Transverse colon (tissue), 4 donors: ENCODE data around the gene NCOA1. TPM values are rescaled to one million over a fixed set of nuclear protein-coding genes. Genes with fewer than 3 reads are reported as not detected.

Experiments
- DNase-seq: peaks from one replicate; pipeline ENCODE4 v3.0.0-alpha.2; 2019
- H3K27ac ChIP-seq, 4 donors: fragments of 200-600 bp; sonication (generic); 2 replicates each; pipeline ENCODE4 v1.5.1; 2016 to 2018; ENCODE audit warnings: inconsistent platforms in 4 of 4
- H3K27me3 ChIP-seq: fragments of 200-600 bp; sonication (generic); 2 replicates; pipeline ENCODE4 v1.5.1; 2017; ENCODE audit warnings: inconsistent platforms
- H3K36me3 ChIP-seq, 4 donors: fragments of 200-600 bp; sonication (generic); 2 replicates each; pipeline ENCODE4 v1.5.1; 2017 to 2019; ENCODE audit warnings: inconsistent platforms in 4 of 4
- H3K4me1 ChIP-seq, 4 donors: fragments of 200-600 bp; sonication (generic); 2 replicates each; pipeline ENCODE4 v1.5.1; 2017 to 2020; ENCODE audit warnings: inconsistent platforms in 4 of 4
- H3K4me3 ChIP-seq, 4 donors: fragments of 200-600 bp; sonication (generic); 1 replicate in 1 of 4; 2 replicates in 3 of 4; pipeline versions ENCODE4 v1.5.1 to v1.6.1; 2017 to 2019; ENCODE audit warnings: inconsistent platforms in 4 of 4
- H3K9me3 ChIP-seq, 2 donors: fragments of 200-600 bp; sonication (generic); 2 replicates each; pipeline ENCODE4 v1.5.1; 2017 to 2019; ENCODE audit warnings: inconsistent platforms in 2 of 2
- CTCF ChIP-seq, 5 experiments: fragments of 200-600 bp in 3 of 5; fragments of 450-650 bp in 2 of 5; sonication (generic) in 3 of 5; IDR thresholded peaks; 1 replicate in 2 of 5; 2 replicates in 3 of 5; pipeline ENCODE4 v1.5.1; 2016 to 2017; ENCODE audit warnings: antibody characterized with exemption in 5 of 5, inconsistent platforms in 3 of 5, mild to moderate bottlenecking in 2 of 5, moderate library complexity in 1 of 5
- EP300 ChIP-seq: sonication (generic); formaldehyde crosslinking; IDR thresholded peaks from one replicate; pipeline ENCODE4 v1.6.1; 2017; ENCODE audit warnings: antibody characterized with exemption, low read depth
- POLR2A ChIP-seq: fragments of 450-650 bp; IDR thresholded peaks from one replicate; pipeline ENCODE4 v1.6.1; 2016; ENCODE audit warnings: antibody characterized with exemption, mild to moderate bottlenecking, moderate library complexity
- POLR2AphosphoS5 ChIP-seq, 3 donors: sonication (generic); formaldehyde crosslinking; IDR thresholded peaks; one replicate each; pipeline ENCODE4 v1.6.1; 2016; ENCODE audit warnings: antibody characterized with exemption in 3 of 3
- WGBS, 2 donors: methylation state at CpG; one replicate each; pipeline ENCODE4 v1.1.5; 2018; ENCODE audit warnings: low coverage in 1 of 2; 5-methylcytosine and 5-hydroxymethylcytosine counted together
- in situ Hi-C, 4 donors: fragments of 200-750 bp; cut with MboI; loops; one replicate each; pipeline versions ENCODE4 v1.15.0 to v1.15.1; 2017; ENCODE audit warnings: low sequenced_read_pairs in 3 of 4, low pct_ligation_motif_present in 1 of 4, low pct_unique_long_range_greater_than_20kb in 1 of 4
- intact Hi-C: fragments of 100-400 bp; cut with DNase I; formaldehyde crosslinking; loops from one replicate; pipeline ENCODE4 v1.15.1; 2023; ENCODE audit warnings: low total_unique reads
- total RNA-seq, 4 donors: library from RNA; depleted of rRNA; stranded (reverse); fragments of >200 nt; gene quantifications; one replicate each; pipeline ENCODE4 v1.1.0, GENCODE V29; 2016

NCOA1 gene
- total RNA-seq, 4 donors from 2014 or later, result 32.9 to 56.5 (median 47.9) TPM

- Histone ChIP-seq H3K9me3 (peaks cover 0 to 9% of the 10 kb centered on the region in 2 donors), H3K27ac (no peak overlapping the region), H3K4me3 (no peak overlapping the region), H3K36me3 (no peaks in the 10 kb centered on the region), H3K4me1 (peaks cover 0 to 33% (median 12%) of the 10 kb centered on the region in 4 donors), H3K27me3 (no peaks in the 10 kb centered on the region)
- WGBS, 2 donors, result 64 to 92% methylated on average over 1 of the region's 1 CpG
- in situ Hi-C loops, result no loop called here
- TF ChIP-seq CTCF (IDR thresholded peaks at IDR 0.05), result no peak
- no peak for TF ChIP-seq POLR2AphosphoS5 (IDR thresholded peaks at IDR 0.05)
- DNase-seq, result no peak
- intact Hi-C loops, result no loop called here
These were observed 29.1 kb downstream of the NCOA1 start for GRCh38 chr2:24520175-24520574.

- no peak for DNase-seq
- no peaks in the 10 kb centered on the region for H3K27me3 ChIP-seq
- WGBS, 2 donors, result 83 to 100% methylated on average over 1 of the region's 1 CpG
- H3K4me1 ChIP-seq, result peaks cover 0 to 26% (median 12%) of the 10 kb centered on the region in 4 donors
- intact Hi-C loops (no loop called here), in situ Hi-C loops (no loop called here)
- no peak overlapping the region for H3K4me3 ChIP-seq
- no peak overlapping the region for H3K27ac ChIP-seq
- peaks cover 0 to 9% of the 10 kb centered on the region in 2 donors for H3K9me3 ChIP-seq
- no peaks in the 10 kb centered on the region for H3K36me3 ChIP-seq
- TF ChIP-seq CTCF (IDR thresholded peaks at IDR 0.05) (no peak), EP300 (no peak), POLR2AphosphoS5 (IDR thresholded peaks at IDR 0.05) (no peak)
These were observed 30.3 kb downstream of the NCOA1 start for GRCh38 chr2:24521162-24521857.

GRCh38 chr2:24521975-24522639, 31.1 kb downstream of the NCOA1 start:
- Histone ChIP-seq H3K4me3 (no peak overlapping the region), H3K27ac (no peak overlapping the region), H3K4me1 (peaks cover 0 to 28% (median 12%) of the 10 kb centered on the region in 4 donors), H3K27me3 (no peaks in the 10 kb centered on the region), H3K36me3 (no peaks in the 10 kb centered on the region), H3K9me3 (peaks cover 0 to 9% of the 10 kb centered on the region in 2 donors)
- 50 to 64% methylated on average over 3 of the region's 3 CpGs for WGBS, 2 donors
- DNase-seq, result no peak
- in situ Hi-C loops (no loop called here), intact Hi-C loops (no loop called here)
- no peak for TF ChIP-seq CTCF (IDR thresholded peaks at IDR 0.05)
- no peak for TF ChIP-seq EP300
- TF ChIP-seq POLR2A, result no peak
- TF ChIP-seq POLR2AphosphoS5 (IDR thresholded peaks at IDR 0.05), result no peak

- DNase-seq, result no peak
- no peak for TF ChIP-seq CTCF (IDR thresholded peaks at IDR 0.05)
- TF ChIP-seq POLR2A, result no peak
- no peak for TF ChIP-seq POLR2AphosphoS5 (IDR thresholded peaks at IDR 0.05)
- TF ChIP-seq EP300, result no peak
- Histone ChIP-seq H3K9me3 (peaks cover 0 to 12% of the 10 kb centered on the region in 2 donors), H3K27ac (no peak overlapping the region), H3K4me1 (peaks cover 0 to 23% (median 6%) of the 10 kb centered on the region in 4 donors), H3K36me3 (no peaks in the 10 kb centered on the region), H3K4me3 (no peak overlapping the region), H3K27me3 (no peaks in the 10 kb centered on the region)
- WGBS, 2 donors, result 53 to 70% methylated on average over 1 to 2 of the region's 2 CpGs
- in situ Hi-C loops (no loop called here), intact Hi-C loops (loop anchor here (2.0 kb wide), 1 partner anchor 53 kb away; no protein-coding TSS in a partner anchor)
These were observed 36.5 kb downstream of the NCOA1 start for GRCh38 chr2:24527536-24527935.
